ENCODE data around the gene ZAP70. TPM values are rescaled to one million over a fixed set of nuclear protein-coding genes. Genes with fewer than 3 reads are reported as not detected.

ZAP70 gene
- total and polyA plus RNA-seq, 2 donors (not counting 3 experiments of a cell fraction or from before 2014, with no cell fraction given): 0.14 TPM; not detected in 1

- dilution Hi-C loops (cut with MboI; ENCODE audit: extremely low pct_ligation_motif_present, low sequenced_read_pairs): no loop called here
- intact Hi-C loops (cut with micrococcal nuclease): no loop called here
- H3K9me1 ChIP-seq (replicated peaks; ENCODE audit: control insufficient read depth, extremely low read depth, insufficient read depth, low read length): no peaks in the 10 kb centered on the region
- BruUV-seq (replicated peaks): no TSS peak
- H4K20me1 ChIP-seq (replicated peaks; ENCODE audit: control insufficient read depth, extremely low read depth, insufficient read depth, low read length): no peaks in the 10 kb centered on the region
- no peaks in the 10 kb centered on the region for H3K27me3 ChIP-seq (ENCODE audit: control insufficient read depth in 2 of 2, insufficient read depth in 2 of 2, low read length in 2 of 2)
- ChIA-PET CTCF (interaction anchor here (0.6 to 3.3 kb wide), 27 partner anchors 9 to 644 kb away, joined by 3 to 39 read pairs (median 4); partner anchors contain the start of gene ZAP70), POLR2A (no interaction called here)
- no peak overlapping the region for H3K4me2 ChIP-seq (ENCODE audit: insufficient read depth, low read length)
- H2AFZ ChIP-seq (ENCODE audit: low read depth, low read length): no peak overlapping the region
- no peak for TF ChIP-seq EZH2 (IDR thresholded peaks at IDR 0.05; ENCODE audit: borderline replicate concordance, low read depth, low read length, severe bottlenecking)
- no peak for TF ChIP-seq GATA2 (IDR thresholded peaks at IDR 0.05; ENCODE audit: insufficient read depth, insufficient read length, low read depth, low read length)
- no peak for TF ChIP-seq FOS (IDR thresholded peaks at IDR 0.05; ENCODE audit: borderline replicate concordance, insufficient read depth, low read length)
- DNase-seq (ENCODE audit: low read depth, low spot score): no peak
- H3K4me3 ChIP-seq (replicated peaks in 1 of 3; ENCODE audit: insufficient read depth in 1 of 3, low read depth in 1 of 3, low read length in 3 of 3): no peak overlapping the region
- no peaks in the 10 kb centered on the region for H3K79me2 ChIP-seq (ENCODE audit: control insufficient read depth, insufficient read depth, low read length)
- H3K36me3 ChIP-seq (ENCODE audit: control insufficient read depth in 2 of 2, extremely low read depth in 1 of 2, insufficient read depth in 2 of 2, low read length in 2 of 2): no peaks in the 10 kb centered on the region
- H3K9me3 ChIP-seq (replicated peaks; ENCODE audit: control insufficient read depth, insufficient read depth, low read length): no peaks in the 10 kb centered on the region
- peaks cover 7% of the 10 kb centered on the region for H3K4me1 ChIP-seq (ENCODE audit: control insufficient read depth, extremely low read depth, insufficient read depth, low read length)
- no peak overlapping the region for H3K9ac ChIP-seq (replicated peaks; ENCODE audit: extremely low read depth, insufficient read depth, low read length)
- no peak overlapping the region for H3K27ac ChIP-seq (ENCODE audit: insufficient read depth, low read depth, low read length)
- no peak for FAIRE-seq
Observed at GRCh38 chr2:97741251-97741650, 27.9 kb downstream of the ZAP70 start.

GRCh38 chr2:97741686-97742085, 28.3 kb downstream of the ZAP70 start:
- Histone ChIP-seq H3K27me3 (ENCODE audit: control insufficient read depth in 2 of 2, insufficient read depth in 2 of 2, low read length in 2 of 2) (no peaks in the 10 kb centered on the region), H3K9me1 (replicated peaks; ENCODE audit: control insufficient read depth, extremely low read depth, insufficient read depth, low read length) (no peaks in the 10 kb centered on the region), H2AFZ (ENCODE audit: low read depth, low read length) (no peak overlapping the region), H3K4me3 (replicated peaks in 1 of 3; ENCODE audit: insufficient read depth in 1 of 3, low read depth in 1 of 3, low read length in 3 of 3) (no peak overlapping the region), H3K27ac (ENCODE audit: insufficient read depth, low read depth, low read length) (no peak overlapping the region), H3K79me2 (ENCODE audit: control insufficient read depth, insufficient read depth, low read length) (no peaks in the 10 kb centered on the region), H3K36me3 (ENCODE audit: control insufficient read depth in 2 of 2, extremely low read depth in 1 of 2, insufficient read depth in 2 of 2, low read length in 2 of 2) (no peaks in the 10 kb centered on the region), H3K4me2 (ENCODE audit: insufficient read depth, low read length) (no peak overlapping the region), H3K9me3 (replicated peaks; ENCODE audit: control insufficient read depth, insufficient read depth, low read length) (no peaks in the 10 kb centered on the region), H3K9ac (replicated peaks; ENCODE audit: extremely low read depth, insufficient read depth, low read length) (no peak overlapping the region), H3K4me1 (ENCODE audit: control insufficient read depth, extremely low read depth, insufficient read depth, low read length) (peaks cover 7% of the 10 kb centered on the region), H4K20me1 (replicated peaks; ENCODE audit: control insufficient read depth, extremely low read depth, insufficient read depth, low read length) (no peaks in the 10 kb centered on the region)
- DNase-seq (ENCODE audit: low read depth, low spot score): no peak
- dilution Hi-C loops (cut with MboI; ENCODE audit: extremely low pct_ligation_motif_present, low sequenced_read_pairs) (no loop called here), intact Hi-C loops (cut with micrococcal nuclease) (no loop called here)
- ChIA-PET POLR2A (no interaction called here), CTCF (interaction anchor here (0.8 to 3.3 kb wide), 17 partner anchors 10 to 644 kb away, joined by 3 to 39 read pairs (median 5); no protein-coding TSS in a partner anchor)
- TF ChIP-seq MYC (IDR thresholded peaks at IDR 0.05; ENCODE audit: low read depth, low read length) (no peak), EZH2 (IDR thresholded peaks at IDR 0.05; ENCODE audit: borderline replicate concordance, low read depth, low read length, severe bottlenecking) (no peak), FOS (IDR thresholded peaks at IDR 0.05; ENCODE audit: borderline replicate concordance, insufficient read depth, low read length) (no peak), CTCF (IDR thresholded peaks at IDR 0.05; ENCODE audit: extremely low read depth in 1 of 2, insufficient read depth in 1 of 2, low read depth in 1 of 2, low read length in 2 of 2) (no peak), JUN (IDR thresholded peaks at IDR 0.05; ENCODE audit: borderline replicate concordance, insufficient read depth, insufficient read length, low read depth) (no peak), MAX (IDR thresholded peaks at IDR 0.05; ENCODE audit: insufficient read depth, insufficient read length) (no peak), POLR2AphosphoS5 (IDR thresholded peaks at IDR 0.05; ENCODE audit: insufficient read depth, low read depth, low read length) (no peak), GATA2 (IDR thresholded peaks at IDR 0.05; ENCODE audit: insufficient read depth, insufficient read length, low read depth, low read length) (no peak), POLR2A (IDR thresholded peaks at IDR 0.05; ENCODE audit: low read depth, low read length) (no peak)
- FAIRE-seq: no peak
- BruUV-seq (replicated peaks): no TSS peak
